Neutrophil (primary cell): ENCODE data around the gene MYL4.

Source experiments
- H3K27ac ChIP-seq: fragments of 200-600 bp; sonication (generic); 2 replicates; pipeline ENCODE4 v1.5.1; 2016; ENCODE audit warnings: mild to moderate bottlenecking, moderate library complexity
- H3K27me3 ChIP-seq: fragments of 200-600 bp; sonication (generic); 2 replicates; pipeline ENCODE4 v1.6.0; 2016; ENCODE audit warnings: mild to moderate bottlenecking
- H3K36me3 ChIP-seq: fragments of 200-600 bp; sonication (generic); 2 replicates; pipeline ENCODE4 v1.5.1; 2017
- H3K4me1 ChIP-seq, 2 experiments: fragments of 200-600 bp in 1 of 2; sonication (generic) in 1 of 2; 1 replicate in 1 of 2; 2 replicates in 1 of 2; pipeline versions ENCODE4 v1.5.1 to v1.6.1; 2013 to 2016; ENCODE audit warnings: low read depth in 1 of 2, low read length in 1 of 2, mild to moderate bottlenecking in 1 of 2, moderate library complexity in 1 of 2; ENCODE audit not compliant: control insufficient read depth in 1 of 2, insufficient read depth in 1 of 2
- H3K4me3 ChIP-seq, 2 experiments: fragments of 200-600 bp in 1 of 2; sonication (generic) in 1 of 2; 1 replicate in 1 of 2; 2 replicates in 1 of 2; pipeline ENCODE4 v1.5.1; 2013 to 2016; ENCODE audit warnings: low read depth in 1 of 2, low read length in 1 of 2, mild to moderate bottlenecking in 1 of 2, moderate library complexity in 1 of 2
- H3K9me3 ChIP-seq: fragments of 200-600 bp; sonication (generic); 2 replicates; pipeline ENCODE4 v1.5.1; 2016
- CTCF ChIP-seq: fragments of 200-600 bp; sonication (generic); IDR thresholded peaks from 2 replicates; pipeline ENCODE4 v1.5.1; 2016; ENCODE audit warnings: antibody characterized with exemption

MYL4 gene

DNA sequence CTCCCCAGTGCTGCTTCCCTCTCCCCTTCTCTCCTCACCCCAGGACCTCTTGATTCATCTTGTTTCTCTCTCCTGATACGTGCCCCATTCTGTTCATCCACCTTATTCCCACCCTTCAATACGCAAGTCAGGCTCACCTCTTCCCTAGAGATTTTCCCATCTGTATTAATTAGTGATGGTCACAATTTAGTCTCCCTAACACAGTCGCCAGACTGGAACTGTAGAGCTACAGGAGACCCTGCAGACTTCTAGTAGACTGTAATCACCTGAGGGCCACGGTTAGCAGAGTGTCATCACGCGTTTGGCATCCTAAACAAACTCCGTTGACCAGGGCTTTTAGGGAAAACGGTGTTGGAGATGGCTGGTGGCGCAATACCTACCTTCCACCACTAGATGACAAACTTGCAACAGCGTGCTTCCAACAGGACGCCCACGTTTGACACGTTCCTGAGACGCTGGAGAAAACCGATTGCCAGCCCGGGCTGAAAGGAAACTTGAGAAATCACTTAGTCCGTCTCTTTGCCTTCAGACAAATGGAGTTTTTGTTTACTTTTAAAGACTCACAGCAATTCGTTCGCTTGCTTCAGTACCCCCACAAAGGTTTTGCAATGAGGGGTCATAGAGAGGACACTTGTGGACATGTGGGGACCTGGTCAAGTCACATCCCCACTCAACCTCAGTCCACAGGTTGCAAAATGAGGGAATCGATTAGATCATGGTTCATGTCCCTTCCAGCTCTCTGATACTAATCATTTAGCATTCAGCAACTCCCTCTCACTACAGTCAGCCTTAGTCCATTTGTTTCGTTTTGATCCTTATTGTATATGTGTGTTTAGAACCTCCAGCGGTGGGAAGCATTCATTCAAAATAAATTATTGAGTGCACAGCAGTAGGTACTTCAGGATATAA is 20.6 kb downstream of the MYL4 start:
- Histone ChIP-seq H3K36me3 (no peaks in the 10 kb centered on the region), H3K27me3 (peaks cover 16% of the 10 kb centered on the region), H3K4me3 (no peak overlapping the region), H3K4me1 (peaks cover 6 to 9% of the 10 kb centered on the region in 2 experiments), H3K27ac (no peak overlapping the region), H3K9me3 (no peaks in the 10 kb centered on the region)
- peak; percentile 57 for TF ChIP-seq CTCF

GRCh38 chr17:47230864-47231263 is 21.7 kb downstream of the MYL4 start:
- H3K27ac ChIP-seq: no peak overlapping the region
- no peaks in the 10 kb centered on the region for H3K36me3 ChIP-seq
- H3K4me3 ChIP-seq: no peak overlapping the region
- peaks cover 6 to 9% of the 10 kb centered on the region in 2 experiments for H3K4me1 ChIP-seq
- no peaks in the 10 kb centered on the region for H3K9me3 ChIP-seq
- no peak for TF ChIP-seq CTCF
- peaks cover 16% of the 10 kb centered on the region for H3K27me3 ChIP-seq

DNA sequence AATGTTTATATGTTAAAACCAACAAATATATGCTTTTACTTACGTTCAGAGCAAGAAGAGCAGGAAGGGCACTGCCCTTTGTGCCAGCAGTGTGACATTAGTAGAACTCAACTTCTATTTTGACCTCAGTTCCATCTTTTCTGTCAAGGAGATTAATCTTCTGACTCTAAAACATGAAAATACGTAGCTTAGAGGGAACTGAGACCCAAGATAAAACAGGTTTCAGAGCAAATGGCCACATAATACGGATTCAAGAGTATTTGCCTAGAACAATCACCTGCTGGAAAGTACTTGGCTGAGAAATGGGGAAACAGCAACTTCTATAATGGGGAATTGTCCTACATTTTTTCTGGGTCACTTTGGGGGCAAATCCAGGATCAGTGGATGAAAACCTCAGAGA is 22.2 kb downstream of the MYL4 start:
- Histone ChIP-seq H3K9me3 (no peaks in the 10 kb centered on the region), H3K4me1 (peaks cover 6 to 9% of the 10 kb centered on the region in 2 experiments), H3K27ac (no peak overlapping the region), H3K4me3 (no peak overlapping the region), H3K36me3 (no peaks in the 10 kb centered on the region), H3K27me3 (peaks cover 16% of the 10 kb centered on the region)
- no peak for TF ChIP-seq CTCF

DNA sequence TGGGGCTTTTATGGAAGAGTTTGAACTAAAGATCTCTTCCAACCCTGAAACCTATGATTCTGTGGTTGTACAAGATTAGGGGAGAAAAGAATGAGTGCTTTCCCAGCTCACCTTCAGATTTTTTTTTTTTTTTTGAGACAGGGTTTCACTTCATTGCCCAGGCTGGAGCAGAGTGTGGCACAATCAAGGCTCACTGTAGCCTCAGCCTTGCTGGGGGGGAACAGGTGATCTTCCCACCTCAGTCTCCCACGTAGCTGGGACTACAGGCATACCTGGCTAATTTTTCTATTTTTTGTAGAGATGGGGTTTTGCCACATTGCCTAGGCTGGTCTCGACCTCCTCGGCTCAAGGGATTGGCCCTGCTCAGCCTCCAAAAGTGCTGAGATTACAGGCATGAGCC is 22.7 kb downstream of the MYL4 start:
- H3K4me1 ChIP-seq: peaks cover 6 to 9% of the 10 kb centered on the region in 2 experiments
- TF ChIP-seq CTCF: no peak
- H3K27ac ChIP-seq: no peak overlapping the region
- no peaks in the 10 kb centered on the region for H3K36me3 ChIP-seq
- no peak overlapping the region for H3K4me3 ChIP-seq
- peaks cover 16% of the 10 kb centered on the region for H3K27me3 ChIP-seq
- no peaks in the 10 kb centered on the region for H3K9me3 ChIP-seq

- H3K4me3 ChIP-seq: no peak overlapping the region
- no peaks in the 10 kb centered on the region for H3K9me3 ChIP-seq
- TF ChIP-seq CTCF: no peak
- peaks cover 6 to 9% of the 10 kb centered on the region in 2 experiments for H3K4me1 ChIP-seq
- H3K27ac ChIP-seq: no peak overlapping the region
- no peaks in the 10 kb centered on the region for H3K36me3 ChIP-seq
- H3K27me3 ChIP-seq: peaks cover 16% of the 10 kb centered on the region
Measured at GRCh38 chr17:47232465-47232864, 23.3 kb downstream of the MYL4 start.
